Measurements from ENCODE around the gene JAKMIP2. TPM values are rescaled to one million over a fixed set of nuclear protein-coding genes. Genes with fewer than 3 reads are reported as not detected.

The JAKMIP2 gene
- total RNA-seq, 1 experiment from 2014 or later, result 6.4 TPM

- H3K79me1 ChIP-seq (ENCODE audit: insufficient read depth, low read depth, low read length, poor library complexity, severe bottlenecking), result peaks cover 2% of the 10 kb centered on the region
- H4K91ac ChIP-seq (ENCODE audit: insufficient read length, low read depth, low read length), result no peak overlapping the region
- H3K27me3 ChIP-seq (ENCODE audit: insufficient read depth, low read length), result no peaks in the 10 kb centered on the region
- no peak overlapping the region for H3K56ac ChIP-seq (ENCODE audit: insufficient read length, low read depth, low read length)
- H3K27me3 Mint-ChIP-seq (ENCODE audit: low read depth), result no peaks in the 10 kb centered on the region
- no CpG with 5 or more reads among the region's 15 CpGs for WGBS (ENCODE audit: extremely low coverage, insufficient read length, low lambda C conversion rate)
- no peak overlapping the region for H2BK12ac ChIP-seq (ENCODE audit: insufficient read length, low read depth, low read length)
- H3K4me3 Mint-ChIP-seq, result peak overlapping the region in 1 of 2 experiments; percentile 38; a peak in 2 of 5 replicates
- peak; percentile 96 for TF ChIP-seq CTCF (conservative IDR thresholded peaks at IDR 0.05)
- no peaks in the 10 kb centered on the region for H3K23me2 ChIP-seq (ENCODE audit: insufficient read length, low read depth, low read length, poor library complexity, severe bottlenecking)
- H3T11ph ChIP-seq (ENCODE audit: low read length), result no peak overlapping the region
- no peak overlapping the region for H2AK5ac ChIP-seq (ENCODE audit: insufficient read length, low read length)
- H3K14ac ChIP-seq (ENCODE audit: insufficient read depth, low read length), result no peak overlapping the region
- H3K27ac ChIP-seq (ENCODE audit: insufficient read length, low read depth, low read length), result no peak overlapping the region
- no peak overlapping the region for H2BK15ac ChIP-seq (ENCODE audit: low read depth, low read length)
- H3K9ac ChIP-seq (ENCODE audit: extremely low read depth, insufficient read length, low read length), result no peak overlapping the region
- peak; percentile 60 for DNase-seq
- no peak overlapping the region for H3K23ac ChIP-seq (ENCODE audit: insufficient read length, low read depth, low read length)
- peaks cover 28 to 45% (median 33%) of the 10 kb centered on the region in 3 experiments for H3K36me3 Mint-ChIP-seq (ENCODE audit: insufficient read depth in 1 of 3, low read depth in 3 of 3)
- H3K9me3 ChIP-seq (ENCODE audit: control insufficient read depth, low read depth, low read length), result no peaks in the 10 kb centered on the region
- H2BK5ac ChIP-seq (ENCODE audit: insufficient read length, low read length), result no peak overlapping the region
- no peak overlapping the region for H3K18ac ChIP-seq (ENCODE audit: insufficient read length, low read depth, low read length)
- H4K20me1 ChIP-seq (ENCODE audit: control insufficient read depth, insufficient read depth, insufficient read length), result no peaks in the 10 kb centered on the region
- no peak overlapping the region for H2AFZ ChIP-seq (ENCODE audit: low read length)
- H2BK120ac ChIP-seq (ENCODE audit: low read depth, low read length, poor library complexity, severe bottlenecking), result no peak overlapping the region
- no peak overlapping the region for H2BK20ac ChIP-seq (ENCODE audit: low read depth, low read length, poor library complexity, severe bottlenecking)
- H3K9me3 Mint-ChIP-seq, result peaks cover 18 to 24% of the 10 kb centered on the region in 2 experiments
- no peak overlapping the region for H4K8ac ChIP-seq (replicated peaks; ENCODE audit: insufficient read length, low read depth, low read length)
- no peak overlapping the region for H4K5ac ChIP-seq (ENCODE audit: insufficient read length, low read depth, low read length)
- H3K4me1 Mint-ChIP-seq, result peaks cover 67 to 74% of the 10 kb centered on the region in 2 experiments
- peaks cover 8% of the 10 kb centered on the region; the same call in 1 of the 2 replicates for H3K79me2 ChIP-seq (ENCODE audit: insufficient read depth, low read length)
- H3K4me1 ChIP-seq (ENCODE audit: insufficient read depth, low read length), result peaks cover 10% of the 10 kb centered on the region; the same call in 1 of the 2 replicates
- no peak overlapping the region for H3K4ac ChIP-seq (ENCODE audit: low read depth, low read length)
- no peak overlapping the region for H3K4me2 ChIP-seq (ENCODE audit: insufficient read depth, insufficient read length, low read length)
- H3K27ac Mint-ChIP-seq, result peak overlapping the region in 2 of 3 experiments; percentile 75 to 88; a peak in 5 of 7 replicates
Observed at GRCh38 chr5:147576646-147577535, 205.6 kb downstream of the JAKMIP2 start.
